GM12878 (cell line): Measurements from ENCODE around the gene CBLB. TPM values are rescaled to one million over a fixed set of nuclear protein-coding genes. Genes with fewer than 3 reads are reported as not detected.
A peak's percentile ranks its signal among the peaks of the same experiment; 100 is the strongest.

Source experiments
- ATAC-seq: fragments of 200-7000 bp; cut with Tn5 transposase; 3 replicates; pipeline ENCODE4 v1.9.1; 2020; ENCODE audit warnings: mild to moderate bottlenecking, moderate library complexity
- BruUV-seq: library from RNA; stranded (reverse); fragments of 400-500 nt; replicated peaks from 2 replicates; lab custom pipeline; 2021; lab: Mats Ljungman, UMichigan
- CTCF ChIA-PET: fragments of 300-600 bp; sonication (Branson Sonifier 250); formaldehyde crosslinking; extraction: SDS; loops from one replicate; lab custom pipeline; 2021; ENCODE audit warnings: inconsistent platforms; lab: Yijun Ruan, JAX
- POLR2A ChIA-PET: fragments of 350-600 bp; formaldehyde crosslinking; extraction: SDS; loops from one replicate; lab custom pipeline; 2021; ENCODE audit warnings: inconsistent platforms; lab: Charles Lee
- RAD21 ChIA-PET: fragments of 300-600 bp; sonication (Branson Sonifier 250); formaldehyde crosslinking; loops from one replicate; lab custom pipeline; 2023; ENCODE audit warnings: antibody characterized with exemption; ENCODE audit not compliant: unreplicated experiment; lab: Charles Lee
- SMC1A ChIA-PET: fragments of 300-600 bp; sonication (Branson Sonifier 250); formaldehyde crosslinking; loops from one replicate; lab custom pipeline; 2023; ENCODE audit not compliant: unreplicated experiment, uncharacterized antibody; lab: Charles Lee
- DNase-seq: peaks from one replicate; pipeline ENCODE4 v3.0.0-alpha.2; 2011; ENCODE audit warnings: low read depth, low spot score
- FAIRE-seq: peaks from 3 replicates; lab custom pipeline; 2011; peaks lifted over from hg19 to GRCh38; lab: Jason Lieb, UNC
- H2AFZ ChIP-seq: 2 replicates; pipeline ENCODE4 v1.6.0; 2011; ENCODE audit warnings: low read depth, low read length, control low read depth; ENCODE audit not compliant: control insufficient read depth
- H3K27ac ChIP-seq: 2 replicates; pipeline ENCODE4 v1.5.1; 2011; ENCODE audit warnings: control low read depth; ENCODE audit not compliant: control insufficient read depth, insufficient read depth
- H3K27me3 ChIP-seq, 2 experiments: replicated peaks in 1 of 2; 2 replicates each; pipeline versions ENCODE4 v1.6.0 to v1.6.1; 2011; ENCODE audit warnings: low read length in 1 of 2; ENCODE audit not compliant: control insufficient read depth in 2 of 2, insufficient read depth in 2 of 2
- H3K36me3 ChIP-seq, 2 experiments: 2 replicates each; pipeline ENCODE4 v1.5.1; 2011; ENCODE audit warnings: low read length in 1 of 2; ENCODE audit not compliant: control insufficient read depth in 2 of 2, insufficient read depth in 2 of 2
- H3K4me1 ChIP-seq: 2 replicates; pipeline ENCODE4 v1.6.1; 2011; ENCODE audit warnings: mild to moderate bottlenecking, low read length, moderate library complexity, mixed read lengths; ENCODE audit not compliant: control insufficient read depth, insufficient read depth
- H3K4me2 ChIP-seq: 2 replicates; pipeline ENCODE4 v1.6.0; 2011; ENCODE audit warnings: control low read depth; ENCODE audit not compliant: control insufficient read depth, insufficient read depth
- H3K4me3 ChIP-seq: fragments of 200-600 bp; sonication (generic); 2 replicates; pipeline ENCODE4 v1.5.1; 2016
- H3K79me2 ChIP-seq: 2 replicates; pipeline ENCODE4 v1.6.0; 2011; ENCODE audit warnings: low read length; ENCODE audit not compliant: control insufficient read depth, insufficient read depth
- H3K9ac ChIP-seq: 2 replicates; pipeline ENCODE4 v1.8.0; 2011; ENCODE audit warnings: low read length, control low read depth, mixed read lengths; ENCODE audit not compliant: control insufficient read depth, insufficient read depth
- H3K9me3 ChIP-seq: replicated peaks from 3 replicates; pipeline ENCODE4 v1.5.1; 2011; ENCODE audit warnings: mild to moderate bottlenecking, low read length; ENCODE audit not compliant: control insufficient read depth, insufficient read depth
- H4K20me1 ChIP-seq: 2 replicates; pipeline ENCODE4 v1.6.0; 2011; ENCODE audit not compliant: control insufficient read depth, insufficient read depth
- ATF7 ChIP-seq: fragments of 450-650 bp; IDR thresholded peaks from 2 replicates; pipeline ENCODE4 v1.6.1; 2016; ENCODE audit warnings: low read depth, mild to moderate bottlenecking
- BCL3 ChIP-seq: IDR thresholded peaks from 2 replicates; pipeline ENCODE4 v1.6.1; 2011; ENCODE audit warnings: borderline replicate concordance, low read depth, mild to moderate bottlenecking, moderate library complexity, low read length; ENCODE audit not compliant: insufficient read depth, poor library complexity, severe bottlenecking
- CEBPB ChIP-seq, 2 experiments: fragments of 150-350 bp in 1 of 2; IDR thresholded peaks; 2 replicates each; pipeline ENCODE4 v1.6.1; 2012 to 2014; ENCODE audit warnings: low read depth in 2 of 2, low read length in 2 of 2, borderline replicate concordance in 1 of 2, inconsistent platforms in 1 of 2
- MLLT1 ChIP-seq: fragments of 450-650 bp; IDR thresholded peaks from 2 replicates; pipeline ENCODE4 v1.6.1; 2016; ENCODE audit warnings: mild to moderate bottlenecking
- MTA2 ChIP-seq: fragments of 450-650 bp; IDR thresholded peaks from 2 replicates; pipeline ENCODE4 v1.6.1; 2016; ENCODE audit warnings: low read depth, mild to moderate bottlenecking, moderate library complexity
- NBN ChIP-seq: fragments of 450-650 bp; IDR thresholded peaks from 2 replicates; pipeline ENCODE4 v1.6.1; 2016
- NFYB ChIP-seq: IDR thresholded peaks from 2 replicates; pipeline ENCODE4 v1.6.1; 2011; ENCODE audit warnings: low read depth, mild to moderate bottlenecking, low read length, improper control_type of control experiment, moderate library complexity; ENCODE audit not compliant: insufficient read depth
- NR2C1 ChIP-seq: fragments of 450-650 bp; IDR thresholded peaks from 2 replicates; pipeline ENCODE4 v1.6.1; 2017; ENCODE audit warnings: antibody characterized with exemption, mild to moderate bottlenecking, moderate library complexity
- PRDM15 ChIP-seq: fragments of 450-650 bp; formaldehyde crosslinking; IDR thresholded peaks from 2 replicates; pipeline ENCODE4 v1.4.0; 2020; ENCODE audit warnings: mild to moderate bottlenecking, moderate library complexity
- RELB ChIP-seq: fragments of 450-650 bp; IDR thresholded peaks from 2 replicates; pipeline ENCODE4 v1.6.1; 2017; ENCODE audit warnings: low read depth, mild to moderate bottlenecking, moderate library complexity
- RUNX3 ChIP-seq: IDR thresholded peaks from 2 replicates; pipeline ENCODE4 v1.6.1; 2012; ENCODE audit warnings: low read length, inconsistent platforms
- SPI1 ChIP-seq: IDR thresholded peaks from 2 replicates; pipeline ENCODE4 v1.6.1; 2011; ENCODE audit warnings: low read depth, mild to moderate bottlenecking, low read length, moderate library complexity, borderline replicate concordance; ENCODE audit not compliant: insufficient read depth
- TBL1XR1 ChIP-seq: IDR thresholded peaks from 2 replicates; pipeline ENCODE4 v1.6.1; 2012; ENCODE audit warnings: low read depth, low read length, improper control_type of control experiment
- WRNIP1 ChIP-seq: IDR thresholded peaks from 2 replicates; pipeline ENCODE4 v1.6.1; 2011; ENCODE audit warnings: low read depth, low read length, improper control_type of control experiment, borderline replicate concordance
- ZNF384 ChIP-seq: IDR thresholded peaks from 2 replicates; pipeline ENCODE4 v1.6.1; 2012; ENCODE audit warnings: low read depth, mild to moderate bottlenecking, low read length, improper control_type of control experiment, borderline replicate concordance
- WGBS: methylation state at CpG from one replicate; pipeline ENCODE4 v1.1.6; 2016; ENCODE audit warnings: low lambda C conversion rate; ENCODE audit not compliant: insufficient replicate concordance, insufficient coverage; ENCODE audit errors: missing lambda C conversion rate; 5-methylcytosine and 5-hydroxymethylcytosine counted together
- in situ Hi-C: fragments of 300-500 bp; cut with MboI; formaldehyde crosslinking; loops from 9 replicates; pipeline ENCODE4 v1.14.3; 2018; ENCODE audit warnings: mixed read lengths
- intact Hi-C: fragments of 100-400 bp; cut with micrococcal nuclease; formaldehyde crosslinking; loops from one replicate; pipeline ENCODE4 v1.14.2; 2022; ENCODE audit not compliant: unreplicated experiment
- polyA plus RNA-seq, 11 experiments: library from polyadenylated mRNA; depleted of rRNA in 4 of 11; unstranded in 6 of 11; stranded (reverse) in 5 of 11; fragments of >200 nt; fragmentation: Nextera tagmentation in 4 of 11; fragmentation: Illumina TruSeq in 1 of 11; extraction: Ambion mirVana in 4 of 11; extraction: Trizol in 1 of 11; gene quantifications; 1 replicate in 1 of 11; 2 replicates in 10 of 11; pipeline versions ENCODE4 v1.2.1 to v1.2.3, GENCODE V29; 2011 to 2016; ENCODE audit warnings: inconsistent platforms in 2 of 11, missing spikeins in 2 of 11, low read depth in 1 of 11
- total RNA-seq, 4 experiments: library from RNA; depleted of rRNA in 3 of 4; stranded (reverse); fragments of >200 nt in 3 of 4; fragmentation: Illumina TruSeq in 1 of 4; extraction: Trizol in 1 of 4; gene quantifications; 2 replicates each; pipeline versions ENCODE4 v1.2.1 to v1.2.3, GENCODE V29; 2013 to 2021

Gene CBLB
- total and polyA plus RNA-seq, 10 of the 15 experiments (the other 5 are each of a cell fraction or from before 2014, with no cell fraction given), result 17.2 to 107 (median 41.9) TPM

- Histone ChIP-seq H3K27ac (no peak overlapping the region), H3K4me2 (no peak overlapping the region), H3K79me2 (peaks cover 19% of the 10 kb centered on the region), H3K9me3 (no peaks in the 10 kb centered on the region; the same call in 1 of the 3 replicates), H2AFZ (no peak overlapping the region), H3K9ac (no peak overlapping the region), H4K20me1 (no peaks in the 10 kb centered on the region; the same call in 1 of the 2 replicates), H3K4me3 (no peak overlapping the region), H3K4me1 (peaks cover 9% of the 10 kb centered on the region; the same call in 1 of the 2 replicates), H3K27me3 (no peaks in the 10 kb centered on the region), H3K36me3 (peaks cover 0 to 4% of the 10 kb centered on the region in 2 experiments; a peak in 3 of 4 replicates)
- ATAC-seq, result peak; percentile 52
- WGBS, result 3% methylated on average over 2 of the region's 2 CpGs
- FAIRE-seq, result no peak
- in situ Hi-C loops (no loop called here), intact Hi-C loops (no loop called here)
- BruUV-seq, result no TSS peak
- ChIA-PET RAD21 (no interaction called here), SMC1A (interaction anchor here (1.1 to 1.5 kb wide), 5 partner anchors 15 to 41 kb away, joined by 3 to 6 read pairs (median 4); no protein-coding TSS in a partner anchor), CTCF (no interaction called here), POLR2A (interaction anchor here (1.1 kb wide), 1 partner anchor 26 kb away, joined by 3 read pairs; no protein-coding TSS in a partner anchor)
- no peak for DNase-seq
- 0 out of 2 replicates have a peak, but pooled peaks have one; percentile 54 for TF ChIP-seq RELB
- TF ChIP-seq PRDM15 (CRISPR knock-in tag), result no peak
- TF ChIP-seq WRNIP1, result no peak
- no peak for TF ChIP-seq BCL3
- no peak for TF ChIP-seq CEBPB (IDR thresholded peaks at IDR 0.05; ENCODE audit: borderline replicate concordance in 1 of 2, low read depth in 2 of 2, low read length in 2 of 2)
- peak; percentile 50 for TF ChIP-seq RUNX3
- TF ChIP-seq ZNF384, result no peak
- TF ChIP-seq NFYB, result no peak
- no peak for TF ChIP-seq NR2C1
- TF ChIP-seq MTA2, result peak; percentile 87
- TF ChIP-seq TBL1XR1, result no peak
- TF ChIP-seq SPI1, result no peak
- 0 out of 2 replicates have a peak, but pooled peaks have one; percentile 47 for TF ChIP-seq ATF7
- TF ChIP-seq MLLT1, result 0 out of 2 replicates have a peak, but pooled peaks have one; percentile 15
- 0 out of 2 replicates have a peak, but pooled peaks have one; percentile 36 for TF ChIP-seq NBN
Observed at GRCh38 chr3:105772635-105773034, 96.2 kb downstream of the CBLB start.
